NCI-H2196 treated with DMSO at 0.1 percent for 48 hours (cell line): ENCODE data around the gene NLE1.
"Not testable (repeated sequence)": the region's sequence is repeated elsewhere in the genome, so short reads cannot be mapped to it uniquely, and the experiment has no call there.

Experiments
- DNase-seq: peaks from one replicate; lab custom pipeline; 2025; ENCODE audit not compliant: unreplicated experiment; lab: John Stamatoyannopoulos, UW

NLE1 gene

GRCh38 chr17:35162755-35163154 lies 20.7 kb upstream of the NLE1 start:
- DNase-seq, result no peak

GRCh38 chr17:35161281-35161761 lies 19.2 kb upstream of the NLE1 start:
- no peak for DNase-seq

- DNase-seq, result no peak
Measured at GRCh38 chr17:35160354-35161201, 18.5 kb upstream of the NLE1 start.

GRCh38 chr17:35159940-35160339 lies 17.8 kb upstream of the NLE1 start:
- no peak for DNase-seq

GRCh38 chr17:35155246-35155645 lies 13.1 kb upstream of the NLE1 start:
- no peak for DNase-seq

GRCh38 chr17:35154196-35155165 lies 12.4 kb upstream of the NLE1 start:
- no peak for DNase-seq

GRCh38 chr17:35152421-35153140 lies 10.5 kb upstream of the NLE1 start:
- DNase-seq, result no peak

GRCh38 chr17:35151080-35151479 lies 9.0 kb upstream of the NLE1 start:
- not testable (repeated sequence) for DNase-seq

- no peak for DNase-seq
Measured at GRCh38 chr17:35149941-35150340, 7.8 kb upstream of the NLE1 start.

GRCh38 chr17:35148144-35148543 lies 6.0 kb upstream of the NLE1 start:
- no peak for DNase-seq

GRCh38 chr17:35147375-35147905 lies 5.3 kb upstream of the NLE1 start, which contains the start of gene UNC45B:
UNC45B (plus strand) TSS chr17:35147817; CDS start chr17:35148264, 447 bp downstream.
- no peak for DNase-seq

- no peak for DNase-seq
Measured at GRCh38 chr17:35146214-35146833, 4.2 kb upstream of the NLE1 start.

GRCh38 chr17:35144840-35145239 lies 2.7 kb upstream of the NLE1 start:
- no peak for DNase-seq

GRCh38 chr17:35142467-35142796 lies 329 bp upstream of the NLE1 start:
- no peak for DNase-seq

GRCh38 chr17:35138218-35138617 lies 3.9 kb downstream of the NLE1 start:
- DNase-seq, result no peak

GRCh38 chr17:35135322-35135721 lies 6.8 kb downstream of the NLE1 start:
- DNase-seq, result no peak

- no peak for DNase-seq
Measured at GRCh38 chr17:35132816-35133550, 9.1 kb downstream of the NLE1 start.

GRCh38 chr17:35132099-35132498 lies 10.0 kb downstream of the NLE1 start:
- no peak for DNase-seq

GRCh38 chr17:35130392-35130791 lies 11.7 kb downstream of the NLE1 start:
- no peak for DNase-seq

- DNase-seq, result no peak
Measured at GRCh38 chr17:35129973-35130351, 12.1 kb downstream of the NLE1 start.
